H9 (cell line): Measurements from ENCODE around the gene DNAH8. TPM values are rescaled to one million over a fixed set of nuclear protein-coding genes. Genes with fewer than 3 reads are reported as not detected.

Experiments used
- DNase-seq: peaks from one replicate; pipeline ENCODE4 v3.0.0-alpha.2; 2017
- H2AFZ ChIP-seq: one replicate; pipeline ENCODE4 v1.6.1; 2013; ENCODE audit warnings: mild to moderate bottlenecking, low read length, control low read depth, moderate library complexity
- H2AK5ac ChIP-seq: 2 replicates; pipeline ENCODE4 v1.6.1; 2013; ENCODE audit warnings: low read length, control low read depth, mixed read lengths; ENCODE audit not compliant: insufficient read length
- H2BK120ac ChIP-seq: one replicate; pipeline ENCODE4 v1.6.1; 2013; ENCODE audit warnings: low read depth, mild to moderate bottlenecking, low read length, control low read depth, inconsistent platforms; ENCODE audit not compliant: poor library complexity, severe bottlenecking
- H2BK12ac ChIP-seq: 2 replicates; pipeline ENCODE4 v1.6.1; 2013; ENCODE audit warnings: low read length, control low read depth, mixed read lengths, low read depth; ENCODE audit not compliant: insufficient read length
- H2BK15ac ChIP-seq: 2 replicates; pipeline ENCODE4 v1.6.1; 2013; ENCODE audit warnings: low read depth, low read length, control low read depth
- H2BK20ac ChIP-seq: one replicate; pipeline ENCODE4 v1.6.1; 2013; ENCODE audit warnings: low read depth, mild to moderate bottlenecking, low read length, control low read depth, inconsistent platforms; ENCODE audit not compliant: poor library complexity, severe bottlenecking
- H2BK5ac ChIP-seq: 2 replicates; pipeline ENCODE4 v1.6.1; 2013; ENCODE audit warnings: low read length, control low read depth, mixed read lengths; ENCODE audit not compliant: insufficient read length
- H3K14ac ChIP-seq: 2 replicates; pipeline ENCODE4 v1.6.1; 2013; ENCODE audit warnings: low read length, control low read depth; ENCODE audit not compliant: insufficient read depth
- H3K18ac ChIP-seq: 2 replicates; pipeline ENCODE4 v1.6.1; 2013; ENCODE audit warnings: low read depth, mild to moderate bottlenecking, mixed read lengths, low read length, control low read depth; ENCODE audit not compliant: insufficient read length
- H3K23ac ChIP-seq: 2 replicates; pipeline ENCODE4 v1.6.1; 2013; ENCODE audit warnings: low read length, control low read depth, mixed read lengths, low read depth; ENCODE audit not compliant: insufficient read length
- H3K23me2 ChIP-seq: 2 replicates; pipeline ENCODE4 v1.6.1; 2013; ENCODE audit warnings: low read depth, mild to moderate bottlenecking, mixed read lengths, low read length, control low read depth; ENCODE audit not compliant: insufficient read length, poor library complexity, severe bottlenecking
- H3K27ac ChIP-seq: 2 replicates; pipeline ENCODE4 v1.5.1; 2013; ENCODE audit warnings: low read length, control low read depth, mixed read lengths, low read depth; ENCODE audit not compliant: insufficient read length
- H3K27me3 ChIP-seq: 2 replicates; pipeline ENCODE4 v1.6.1; 2013; ENCODE audit warnings: low read length, control low read depth, inconsistent platforms; ENCODE audit not compliant: insufficient read depth
- H3K4ac ChIP-seq: 2 replicates; pipeline ENCODE4 v1.6.1; 2013; ENCODE audit warnings: low read depth, mild to moderate bottlenecking, control low read depth, inconsistent platforms, low read length, moderate library complexity
- H3K4me1 ChIP-seq: 2 replicates; pipeline ENCODE4 v1.6.1; 2013; ENCODE audit warnings: low read length, control low read depth, inconsistent platforms; ENCODE audit not compliant: insufficient read depth
- H3K4me2 ChIP-seq: 2 replicates; pipeline ENCODE4 v1.6.1; 2013; ENCODE audit warnings: low read length, control low read depth, mixed read lengths; ENCODE audit not compliant: insufficient read length, insufficient read depth
- H3K56ac ChIP-seq: 2 replicates; pipeline ENCODE4 v1.6.1; 2013; ENCODE audit warnings: low read depth, mild to moderate bottlenecking, mixed read lengths, low read length, control low read depth; ENCODE audit not compliant: insufficient read length
- H3K79me1 ChIP-seq: 2 replicates; pipeline ENCODE4 v1.6.1; 2013; ENCODE audit warnings: low read depth, mild to moderate bottlenecking, moderate library complexity, low read length, control low read depth, inconsistent platforms; ENCODE audit not compliant: insufficient read depth, poor library complexity, severe bottlenecking
- H3K79me2 ChIP-seq: 2 replicates; pipeline ENCODE4 v1.6.1; 2013; ENCODE audit warnings: low read length, control low read depth, inconsistent platforms; ENCODE audit not compliant: insufficient read depth
- H3K9ac ChIP-seq: 2 replicates; pipeline ENCODE4 v1.6.1; 2013; ENCODE audit warnings: low read length, control low read depth, mixed read lengths; ENCODE audit not compliant: insufficient read length; ENCODE audit errors: extremely low read depth
- H3K9me3 ChIP-seq: one replicate; pipeline ENCODE4 v1.6.1; 2013; ENCODE audit warnings: low read depth, low read length, inconsistent platforms; ENCODE audit not compliant: control insufficient read depth
- H3T11ph ChIP-seq: one replicate; pipeline ENCODE4 v1.6.1; 2013; ENCODE audit warnings: mild to moderate bottlenecking, low read length, control low read depth, inconsistent platforms
- H4K20me1 ChIP-seq: one replicate; pipeline ENCODE4 v1.6.1; 2013; ENCODE audit not compliant: control insufficient read depth, insufficient read length, insufficient read depth
- H4K5ac ChIP-seq: 2 replicates; pipeline ENCODE4 v1.6.1; 2013; ENCODE audit warnings: low read depth, mild to moderate bottlenecking, mixed read lengths, low read length, control low read depth; ENCODE audit not compliant: insufficient read length
- H4K8ac ChIP-seq: replicated peaks from 2 replicates; pipeline ENCODE4 v1.6.1; 2013; ENCODE audit warnings: low read length, control low read depth, mixed read lengths, low read depth; ENCODE audit not compliant: insufficient read length
- H4K91ac ChIP-seq: 2 replicates; pipeline ENCODE4 v1.6.1; 2013; ENCODE audit warnings: low read depth, mild to moderate bottlenecking, moderate library complexity, mixed read lengths, low read length, control low read depth; ENCODE audit not compliant: insufficient read length
- H3K27ac Mint-ChIP-seq, 3 experiments: 2 replicates in 2 of 3; 3 replicates in 1 of 3; pipeline ENCODE4 v1.8.0; 2020 to 2021; ENCODE audit warnings: mixed read lengths in 3 of 3, mild to moderate bottlenecking in 1 of 3, moderate library complexity in 1 of 3
- H3K27me3 Mint-ChIP-seq: 2 replicates; pipeline ENCODE4 v1.8.0; 2021; ENCODE audit warnings: low read depth, mild to moderate bottlenecking, moderate library complexity, mixed read lengths
- H3K36me3 Mint-ChIP-seq, 3 experiments: 2 replicates in 2 of 3; 3 replicates in 1 of 3; pipeline ENCODE4 v1.8.0; 2020 to 2021; ENCODE audit warnings: low read depth in 3 of 3, mixed read lengths in 3 of 3; ENCODE audit not compliant: insufficient read depth in 1 of 3
- H3K4me1 Mint-ChIP-seq, 2 experiments: 2 replicates each; pipeline ENCODE4 v1.8.0; 2020; ENCODE audit warnings: mixed read lengths in 2 of 2
- H3K4me3 Mint-ChIP-seq, 2 experiments: 2 replicates in 1 of 2; 3 replicates in 1 of 2; pipeline ENCODE4 v1.8.0; 2020 to 2021; ENCODE audit warnings: mild to moderate bottlenecking in 2 of 2, mixed read lengths in 2 of 2, moderate library complexity in 1 of 2
- H3K9me3 Mint-ChIP-seq, 2 experiments: 2 replicates in 1 of 2; 3 replicates in 1 of 2; pipeline ENCODE4 v1.8.0; 2020; ENCODE audit warnings: mild to moderate bottlenecking in 2 of 2, mixed read lengths in 2 of 2, moderate library complexity in 1 of 2
- WGBS: extraction: QIAGEN DNeasy Blood & Tissue Kit; methylation state at CpG from one replicate; pipeline ENCODE4 v1.1.7; 2013; ENCODE audit warnings: missing lambda C conversion rate, low lambda C conversion rate, mixed read lengths; ENCODE audit not compliant: insufficient read length; ENCODE audit errors: extremely low coverage; 5-methylcytosine and 5-hydroxymethylcytosine counted together
- total RNA-seq: library from RNA; stranded (reverse); gene quantifications from 2 replicates; pipeline ENCODE4 v1.2.1, GENCODE V29; 2021
- TF ChIP-seq, protein P1 (sequence below): fragments of 200-600 bp; sonication (generic); conservative IDR thresholded peaks from 3 replicates; pipeline ENCODE4 v1.8.0; 2021; ENCODE audit warnings: antibody characterized with exemption, mild to moderate bottlenecking

Gene DNAH8
- total RNA-seq, 1 experiment from 2014 or later, result not detected

DNA sequence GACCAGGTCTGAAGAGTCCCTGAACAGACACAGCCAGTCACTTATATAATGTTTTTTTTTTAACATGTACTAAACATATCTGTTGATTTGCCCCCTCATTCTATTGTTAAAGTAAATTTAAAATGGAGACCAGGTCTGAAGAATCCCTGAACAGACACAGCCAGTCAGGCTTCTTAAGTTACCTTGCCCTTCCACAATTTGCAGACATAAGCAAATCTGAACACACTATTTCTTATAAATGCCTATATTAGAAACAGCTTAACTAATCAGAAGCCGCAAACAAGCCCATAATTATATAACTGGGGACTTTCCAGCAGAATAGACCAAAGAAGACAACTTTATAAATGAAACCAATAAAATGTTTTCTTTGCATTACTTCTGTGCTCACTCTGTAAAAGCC, 118.2 kb downstream of the DNAH8 start:
- H3K79me2 ChIP-seq, result no peaks in the 10 kb centered on the region
- H3K27ac Mint-ChIP-seq, result no peak overlapping the region
- no peaks in the 10 kb centered on the region for H3K23me2 ChIP-seq
- H3K4me2 ChIP-seq, result no peak overlapping the region
- H3K27ac ChIP-seq, result no peak overlapping the region
- TF ChIP-seq, protein P1, sequence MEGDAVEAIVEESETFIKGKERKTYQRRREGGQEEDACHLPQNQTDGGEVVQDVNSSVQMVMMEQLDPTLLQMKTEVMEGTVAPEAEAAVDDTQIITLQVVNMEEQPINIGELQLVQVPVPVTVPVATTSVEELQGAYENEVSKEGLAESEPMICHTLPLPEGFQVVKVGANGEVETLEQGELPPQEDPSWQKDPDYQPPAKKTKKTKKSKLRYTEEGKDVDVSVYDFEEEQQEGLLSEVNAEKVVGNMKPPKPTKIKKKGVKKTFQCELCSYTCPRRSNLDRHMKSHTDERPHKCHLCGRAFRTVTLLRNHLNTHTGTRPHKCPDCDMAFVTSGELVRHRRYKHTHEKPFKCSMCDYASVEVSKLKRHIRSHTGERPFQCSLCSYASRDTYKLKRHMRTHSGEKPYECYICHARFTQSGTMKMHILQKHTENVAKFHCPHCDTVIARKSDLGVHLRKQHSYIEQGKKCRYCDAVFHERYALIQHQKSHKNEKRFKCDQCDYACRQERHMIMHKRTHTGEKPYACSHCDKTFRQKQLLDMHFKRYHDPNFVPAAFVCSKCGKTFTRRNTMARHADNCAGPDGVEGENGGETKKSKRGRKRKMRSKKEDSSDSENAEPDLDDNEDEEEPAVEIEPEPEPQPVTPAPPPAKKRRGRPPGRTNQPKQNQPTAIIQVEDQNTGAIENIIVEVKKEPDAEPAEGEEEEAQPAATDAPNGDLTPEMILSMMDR, result no peak
- H3K23ac ChIP-seq, result no peak overlapping the region
- no peak overlapping the region for H4K8ac ChIP-seq
- no peak overlapping the region for H2BK12ac ChIP-seq
- H3K56ac ChIP-seq, result no peak overlapping the region
- H2BK20ac ChIP-seq, result no peak overlapping the region
- no peak overlapping the region for H3K14ac ChIP-seq
- H2BK5ac ChIP-seq, result no peak overlapping the region
- H3K27me3 Mint-ChIP-seq, result peaks cover 7% of the 10 kb centered on the region
- no peak overlapping the region for H2BK120ac ChIP-seq
- H3K4me1 Mint-ChIP-seq, result peaks cover 23 to 24% of the 10 kb centered on the region in 2 experiments
- H3K9ac ChIP-seq, result no peak overlapping the region
- H3K18ac ChIP-seq, result no peak overlapping the region
- no peaks in the 10 kb centered on the region for H3K9me3 ChIP-seq
- no peaks in the 10 kb centered on the region for H4K20me1 ChIP-seq
- H3K79me1 ChIP-seq, result no peaks in the 10 kb centered on the region
- H3K4me1 ChIP-seq, result no peaks in the 10 kb centered on the region
- H3K27me3 ChIP-seq, result no peaks in the 10 kb centered on the region
- no peak for DNase-seq
- H3K9me3 Mint-ChIP-seq, result peaks cover 0 to 3% of the 10 kb centered on the region in 2 experiments; a peak in 1 of 5 replicates
- H3T11ph ChIP-seq, result no peak overlapping the region
- no peak overlapping the region for H2AK5ac ChIP-seq
- no CpG with 5 or more reads among the region's 1 CpG for WGBS
- no peak overlapping the region for H2AFZ ChIP-seq
- H3K4me3 Mint-ChIP-seq, result no peak overlapping the region
- H3K4ac ChIP-seq, result no peak overlapping the region
- no peak overlapping the region for H4K5ac ChIP-seq
- H3K36me3 Mint-ChIP-seq, result no peaks in the 10 kb centered on the region
- H4K91ac ChIP-seq, result no peak overlapping the region
- H2BK15ac ChIP-seq, result no peak overlapping the region
